Stimulated activated CD4-positive, alpha-beta T cell treated with anti-CD3 and anti-CD28 coated beads, Interleukin-2, amount 100 ng/mL, for 48 hours (primary cell): ENCODE measurements around the gene ACADS.
A peak's percentile ranks its signal among the peaks of the same experiment; 100 is the strongest.

Experiments used
- DNase-seq, 2 donors: peaks; one replicate each; pipeline ENCODE4 v3.0.0-alpha.2; 2020

Gene ACADS, protein sequence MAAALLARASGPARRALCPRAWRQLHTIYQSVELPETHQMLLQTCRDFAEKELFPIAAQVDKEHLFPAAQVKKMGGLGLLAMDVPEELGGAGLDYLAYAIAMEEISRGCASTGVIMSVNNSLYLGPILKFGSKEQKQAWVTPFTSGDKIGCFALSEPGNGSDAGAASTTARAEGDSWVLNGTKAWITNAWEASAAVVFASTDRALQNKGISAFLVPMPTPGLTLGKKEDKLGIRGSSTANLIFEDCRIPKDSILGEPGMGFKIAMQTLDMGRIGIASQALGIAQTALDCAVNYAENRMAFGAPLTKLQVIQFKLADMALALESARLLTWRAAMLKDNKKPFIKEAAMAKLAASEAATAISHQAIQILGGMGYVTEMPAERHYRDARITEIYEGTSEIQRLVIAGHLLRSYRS

GRCh38 chr12:120725659-120726509 lies at the start of gene ACADS:
Gene ACADS, plus strand, starts transcription at chr12:120725826. Its CDS starts 60 bp downstream, at chr12:120725886.
- peak; percentile 87 to 88 for DNase-seq

GRCh38 chr12:120677765-120678473 lies 47.7 kb upstream of the ACADS start:
- no peak for DNase-seq

DNA sequence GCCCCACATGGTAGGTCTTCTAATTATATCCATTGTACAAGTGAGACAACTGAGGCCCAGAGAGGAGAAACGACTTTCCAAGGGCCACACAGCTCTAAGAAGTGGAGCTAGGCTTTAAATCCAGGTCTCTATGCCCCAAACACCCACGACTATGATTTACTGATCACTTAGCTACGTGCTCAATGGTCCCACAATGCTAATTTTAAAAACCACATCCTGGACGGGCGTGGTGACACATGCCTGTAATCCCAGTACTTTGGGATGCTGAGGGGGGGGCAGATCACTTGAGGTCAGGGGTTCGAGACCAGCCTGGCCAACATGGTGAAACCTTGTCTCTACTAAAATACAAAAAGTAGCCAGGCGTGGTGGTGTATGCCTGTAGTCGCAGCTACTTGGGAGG lies 47.1 kb upstream of the ACADS start:
- no peak for DNase-seq

DNA sequence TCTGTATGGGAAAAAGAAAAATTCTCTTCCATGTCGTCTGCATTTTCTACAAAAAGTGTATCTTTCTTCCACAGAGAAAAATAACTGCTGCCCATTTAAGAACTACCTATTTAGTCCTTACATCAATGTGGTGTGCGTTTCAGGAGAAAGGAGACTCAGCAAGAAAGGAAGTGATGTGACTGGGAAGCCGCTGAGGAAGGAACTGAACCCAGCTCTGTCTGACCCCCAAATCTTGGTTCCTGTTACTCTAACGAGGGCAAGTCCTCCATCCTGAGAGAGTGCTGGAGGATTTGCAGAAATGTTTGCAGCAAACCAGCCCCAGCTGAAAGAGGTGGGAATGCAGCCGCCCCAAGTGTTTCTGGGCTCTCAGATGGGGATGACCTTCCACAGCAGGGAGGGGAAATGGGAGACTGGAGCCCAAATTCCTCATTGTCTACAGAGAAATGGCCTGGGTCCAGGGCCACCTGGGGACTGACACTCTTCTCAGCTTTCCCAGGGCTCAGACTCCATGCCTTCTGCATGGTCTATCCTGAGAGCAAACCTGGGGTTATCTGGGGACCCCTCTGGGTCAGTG lies 45.4 kb upstream of the ACADS start:
- no peak for DNase-seq

DNA sequence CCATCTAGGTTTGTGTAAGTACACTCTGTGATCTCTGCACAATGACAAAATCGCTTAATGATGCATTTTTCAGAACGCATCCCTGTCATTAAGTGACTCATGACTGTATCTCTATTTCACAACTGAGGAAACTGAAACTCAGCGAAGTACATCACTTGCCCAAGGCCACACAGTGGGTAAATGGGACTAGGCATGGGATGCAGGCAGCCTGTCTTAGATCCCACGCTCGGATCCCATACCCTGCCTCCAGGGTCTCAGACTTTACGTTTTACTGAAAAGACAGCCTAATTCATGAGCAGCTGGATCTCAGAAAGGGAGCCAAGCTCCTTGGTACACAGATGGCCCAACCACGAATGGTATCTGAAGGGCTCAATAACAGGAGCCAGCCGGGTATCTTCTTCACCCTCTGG lies 41.1 kb upstream of the ACADS start:
- no peak for DNase-seq

GRCh38 chr12:120685522-120685921 lies 40.1 kb upstream of the ACADS start:
- no peak for DNase-seq

GRCh38 chr12:120686151-120686689 lies 39.4 kb upstream of the ACADS start:
- peak; percentile 94 to 95 for DNase-seq

DNA sequence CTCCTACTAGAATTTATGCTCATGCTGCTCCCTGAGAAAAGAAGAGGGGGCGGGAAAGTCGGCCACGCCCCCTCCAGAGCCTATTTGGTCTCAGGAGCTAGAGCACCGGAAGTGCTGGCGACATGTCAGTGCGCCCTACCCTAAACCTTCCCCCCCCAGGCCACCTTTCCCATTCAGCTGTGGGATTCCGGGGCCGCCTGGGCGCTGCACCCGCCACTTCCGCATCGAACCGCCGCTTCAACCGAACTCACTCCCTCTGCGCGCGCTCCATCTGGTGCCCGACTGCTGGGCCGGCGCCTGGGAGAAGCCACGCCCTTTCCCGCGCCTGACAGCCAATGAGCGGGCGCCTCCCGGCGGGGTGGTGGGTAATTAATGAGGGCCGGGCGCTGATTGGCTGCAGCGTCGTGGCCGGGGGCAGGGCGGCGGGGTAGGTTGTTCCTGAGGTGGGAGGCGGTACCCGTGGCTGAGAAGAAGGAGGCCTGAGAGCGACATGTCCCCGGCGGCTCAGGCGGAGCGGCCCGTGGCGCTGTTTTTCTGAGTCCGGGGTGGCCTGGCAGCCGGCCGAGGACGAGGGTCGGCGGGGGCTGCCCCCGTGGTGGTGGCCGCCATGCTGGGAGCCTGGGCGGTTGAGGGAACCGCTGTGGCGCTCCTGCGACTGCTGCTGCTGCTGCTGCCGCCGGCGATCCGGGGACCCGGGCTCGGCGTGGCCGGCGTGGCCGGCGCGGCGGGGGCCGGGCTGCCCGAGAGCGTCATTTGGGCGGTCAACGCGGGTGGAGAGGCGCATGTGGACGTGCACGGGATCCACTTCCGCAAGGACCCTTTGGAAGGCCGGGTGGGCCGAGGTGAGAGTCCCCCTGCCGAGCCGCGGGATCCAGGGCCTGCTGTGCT lies 38.7 kb upstream of the ACADS start, which contains the start of gene MLEC:
Gene MLEC (plus strand): TSS at position 460 of the 888 bp plus-strand sequence. CDS start 148 bp downstream, at position 608.
- peak; percentile 98 for DNase-seq

DNA sequence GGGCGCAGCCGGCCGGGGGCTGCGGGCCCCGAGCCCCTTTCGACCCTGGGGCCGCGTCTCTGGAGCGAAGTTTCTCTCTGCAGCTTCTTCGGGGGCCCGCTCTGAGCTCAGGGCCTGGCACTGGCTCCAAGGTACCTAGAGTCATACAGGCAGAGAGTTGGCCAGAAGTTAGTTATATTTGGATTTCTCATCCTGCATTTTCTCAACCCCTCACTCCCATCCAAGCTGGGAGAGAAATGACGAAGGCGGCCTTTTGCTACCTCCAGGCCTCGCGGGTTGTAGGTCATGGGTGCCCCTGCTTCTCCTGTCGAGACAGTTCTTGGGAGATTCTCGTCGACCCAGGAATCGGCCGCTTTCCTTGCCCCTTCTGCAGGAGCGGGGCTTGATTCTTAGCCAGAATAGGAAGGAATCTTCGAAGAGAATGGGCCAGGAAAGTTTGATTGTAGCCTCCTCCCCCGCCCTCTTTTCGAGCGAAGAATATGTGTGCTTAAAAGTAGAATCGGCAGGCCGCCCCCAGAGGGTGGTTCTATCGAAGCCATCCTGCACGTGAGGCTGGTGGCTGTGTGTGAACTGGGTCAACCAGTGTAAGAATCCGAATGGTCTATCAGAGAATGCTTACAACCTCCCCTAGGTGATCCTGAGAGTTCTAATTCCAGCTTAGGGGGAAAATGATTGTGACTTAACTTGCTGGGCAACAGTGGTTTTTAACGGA lies 37.9 kb upstream of the ACADS start:
- peak in 1 of 2 donors; percentile 31 for DNase-seq

DNA sequence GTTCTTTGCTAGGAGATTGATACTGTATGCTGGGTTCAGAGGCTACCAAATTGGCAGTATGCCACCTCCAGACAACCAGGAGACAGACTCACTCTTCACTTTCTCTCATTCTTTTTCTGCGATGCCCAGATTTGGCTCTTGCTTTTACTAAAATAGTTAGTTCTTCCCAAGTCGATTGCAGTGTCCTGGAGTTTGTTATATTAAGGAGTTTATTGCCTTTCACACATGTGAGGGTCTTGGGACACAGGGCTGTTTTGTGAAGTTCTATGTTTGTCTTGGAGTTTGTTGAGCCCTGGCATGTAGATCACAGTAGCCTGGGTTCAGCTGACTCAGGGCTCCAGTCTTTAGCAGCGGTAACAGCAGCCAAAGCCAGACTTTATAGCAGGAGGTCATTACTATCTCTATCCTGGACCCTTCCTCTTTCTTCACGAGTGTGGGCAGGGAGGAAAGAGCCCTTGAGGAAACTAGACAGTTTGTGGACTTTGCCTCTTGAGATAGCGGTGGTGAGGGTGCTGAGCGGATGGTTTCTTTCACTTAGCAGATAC lies 37.0 kb upstream of the ACADS start:
- no peak for DNase-seq

DNA sequence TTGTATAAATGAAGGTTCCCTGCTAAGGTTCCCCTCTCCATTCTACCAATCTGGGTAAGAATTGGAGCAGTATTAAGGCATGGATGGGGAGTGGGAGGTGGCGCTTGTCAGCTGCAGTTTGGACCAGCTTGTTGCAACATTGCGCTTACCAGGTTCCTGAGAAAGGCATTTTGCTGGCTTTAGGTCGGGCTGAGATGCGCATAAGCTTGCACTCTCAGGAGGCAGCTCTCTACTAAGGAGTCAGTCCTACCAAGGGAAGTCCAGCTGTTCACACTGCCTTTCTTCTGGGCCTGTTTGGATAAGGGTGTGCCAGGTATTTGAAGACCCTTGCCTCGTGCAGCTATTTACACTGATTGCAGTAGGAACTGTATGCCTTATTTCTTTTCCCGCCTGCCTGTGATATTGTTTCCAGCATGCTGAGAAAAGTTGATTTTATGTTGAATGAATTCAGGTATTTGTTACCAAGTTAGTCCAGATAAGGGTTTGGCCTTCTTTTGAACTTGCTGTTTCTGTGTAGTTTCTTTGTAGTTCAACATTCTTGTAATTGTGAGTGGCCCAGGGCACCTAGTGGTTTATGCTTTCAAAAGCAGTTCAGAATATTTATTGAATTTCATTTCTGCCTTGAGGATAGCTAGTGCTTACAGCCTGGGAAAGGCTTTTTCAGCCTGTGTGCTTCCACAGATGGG lies 36.1 kb upstream of the ACADS start:
- no peak for DNase-seq

DNA sequence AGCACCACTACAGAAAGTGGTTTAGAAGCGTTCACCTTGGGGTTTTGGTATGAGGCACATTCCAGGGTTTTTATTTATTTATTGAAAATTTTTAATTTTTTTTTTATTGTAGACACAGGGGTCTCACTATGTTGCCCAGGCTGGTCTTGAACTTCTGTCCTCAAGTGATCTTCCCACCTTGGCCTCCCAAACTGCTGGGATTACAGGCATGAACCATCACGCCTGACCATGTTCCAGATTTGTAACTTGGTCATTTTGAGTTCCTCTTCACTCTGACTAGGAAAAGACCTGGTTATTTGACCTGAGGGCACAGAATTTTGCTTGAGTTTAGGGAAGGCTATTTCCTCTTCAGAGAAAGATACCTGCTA lies 35.6 kb upstream of the ACADS start:
- no peak for DNase-seq

DNA sequence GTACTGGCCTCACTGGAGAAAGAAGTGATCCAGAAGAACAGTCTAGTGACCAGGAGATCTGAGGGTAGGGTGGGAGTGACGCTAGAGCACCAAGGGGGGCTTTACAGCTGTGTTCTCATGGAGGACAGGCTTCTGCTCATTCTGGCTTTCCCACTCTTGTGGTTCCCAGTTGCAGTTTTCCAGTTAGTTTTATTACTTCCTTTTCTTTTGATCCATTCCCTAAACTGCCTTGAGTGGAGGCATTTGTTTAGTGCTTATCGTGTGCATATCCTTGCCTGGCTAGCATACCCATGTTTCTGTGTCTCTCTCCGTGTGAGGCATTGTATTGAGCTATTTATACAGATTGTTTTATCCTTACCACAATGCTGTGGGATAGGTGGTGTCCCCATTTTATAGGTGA lies 34.6 kb upstream of the ACADS start:
- DNase-seq, result no peak

DNA sequence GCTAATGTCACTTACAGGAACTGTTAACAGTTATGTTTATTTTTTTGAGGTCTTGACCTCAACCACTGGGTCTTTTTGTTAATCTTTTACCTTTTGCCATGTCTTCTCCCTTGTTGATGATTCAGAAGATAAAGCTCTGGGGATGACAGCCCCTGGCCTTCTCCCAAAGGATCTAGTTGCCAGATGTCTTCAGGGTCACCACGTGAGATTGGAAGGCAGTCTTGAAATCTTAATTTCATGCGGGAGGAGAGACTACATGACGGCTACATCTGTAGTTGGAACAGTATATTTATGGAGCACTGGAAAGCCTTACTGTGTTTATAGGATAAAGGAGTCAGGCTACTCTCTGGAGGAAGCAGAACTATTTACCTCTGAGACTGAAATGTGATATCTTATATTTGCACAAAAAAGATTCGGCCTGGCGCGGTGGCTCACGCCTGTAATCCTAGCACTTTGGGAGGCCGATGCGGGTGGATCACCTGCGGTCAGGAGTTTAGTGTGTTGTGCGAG lies 33.0 kb upstream of the ACADS start:
- no peak for DNase-seq

DNA sequence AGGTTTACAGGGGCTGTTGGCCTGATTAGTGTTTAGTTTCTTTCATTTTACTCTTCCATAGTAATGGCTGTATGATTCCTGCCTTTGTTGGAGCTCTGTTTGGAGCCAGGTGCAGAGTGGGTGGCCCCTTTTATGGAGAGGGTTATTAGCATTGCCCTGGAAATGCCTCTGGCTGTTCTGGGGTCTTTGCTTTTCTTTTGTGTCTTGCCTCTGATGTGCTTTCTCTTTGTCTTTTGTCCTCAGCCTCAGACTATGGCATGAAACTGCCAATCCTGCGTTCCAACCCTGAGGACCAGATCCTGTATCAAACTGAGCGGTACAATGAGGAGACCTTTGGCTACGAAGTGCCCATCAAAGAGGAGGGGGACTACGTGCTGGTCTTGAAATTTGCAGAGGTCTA lies 31.8 kb upstream of the ACADS start:
- DNase-seq, result no peak

DNA sequence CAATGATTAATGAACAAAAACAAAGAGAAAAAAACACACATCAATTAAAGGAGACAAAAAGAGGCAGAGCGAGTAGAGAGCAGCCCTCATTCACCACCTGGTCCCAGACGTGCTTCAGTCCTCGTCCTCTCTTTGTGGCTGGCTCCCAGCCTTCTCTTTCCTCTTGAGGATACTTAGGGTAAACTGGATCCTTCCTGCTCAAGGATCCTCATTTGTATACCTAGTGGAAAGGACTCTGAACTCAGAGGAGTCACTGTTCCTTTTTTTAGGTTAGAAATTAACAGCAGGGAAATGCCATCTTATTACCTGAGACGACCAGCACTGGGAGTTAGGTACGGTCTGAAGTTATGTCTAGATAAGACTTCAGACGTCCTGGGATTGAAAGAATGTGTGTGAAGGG lies 29.0 kb upstream of the ACADS start:
- no peak for DNase-seq

DNA sequence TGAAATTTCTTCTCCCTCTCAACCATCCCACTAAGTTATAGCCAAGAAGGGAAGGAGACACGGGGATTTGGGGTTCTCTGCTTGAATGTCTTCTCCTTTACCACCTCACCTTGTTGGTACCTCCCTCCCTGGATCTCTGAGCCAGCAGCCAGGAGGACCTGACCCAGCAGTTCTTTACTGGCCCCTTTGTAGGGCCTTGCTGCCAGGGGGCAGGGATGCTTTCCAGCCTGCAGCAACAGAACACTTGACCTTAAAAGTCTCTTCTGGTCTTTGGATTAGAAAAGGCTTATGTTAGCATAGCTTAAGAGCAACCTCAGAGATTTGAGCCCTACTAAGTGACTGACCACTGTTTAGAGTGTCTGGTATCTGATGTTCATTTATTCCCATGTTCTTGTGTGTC lies 28.3 kb upstream of the ACADS start:
- DNase-seq, result no peak

- DNase-seq, result no peak
Measured at GRCh38 chr12:120698665-120699064, 27.0 kb upstream of the ACADS start.

- no peak for DNase-seq
Measured at GRCh38 chr12:120699553-120699952, 26.1 kb upstream of the ACADS start.

- DNase-seq, result no peak
Measured at GRCh38 chr12:120700886-120701285, 24.7 kb upstream of the ACADS start.
